GM21717 (cell line): ENCODE data around the gene CCDC81.
"Not testable (repeated sequence)": the region's sequence is repeated elsewhere in the genome, so short reads cannot be mapped to it uniquely, and the experiment has no call there.

Source experiments
- ATAC-seq: cut with Tn5 transposase; IDR thresholded peaks from one replicate; pipeline ENCODE4 v1.9.1; 2021; ENCODE audit warnings: mild to moderate bottlenecking, moderate library complexity; ENCODE audit not compliant: unreplicated experiment

The CCDC81 gene

DNA sequence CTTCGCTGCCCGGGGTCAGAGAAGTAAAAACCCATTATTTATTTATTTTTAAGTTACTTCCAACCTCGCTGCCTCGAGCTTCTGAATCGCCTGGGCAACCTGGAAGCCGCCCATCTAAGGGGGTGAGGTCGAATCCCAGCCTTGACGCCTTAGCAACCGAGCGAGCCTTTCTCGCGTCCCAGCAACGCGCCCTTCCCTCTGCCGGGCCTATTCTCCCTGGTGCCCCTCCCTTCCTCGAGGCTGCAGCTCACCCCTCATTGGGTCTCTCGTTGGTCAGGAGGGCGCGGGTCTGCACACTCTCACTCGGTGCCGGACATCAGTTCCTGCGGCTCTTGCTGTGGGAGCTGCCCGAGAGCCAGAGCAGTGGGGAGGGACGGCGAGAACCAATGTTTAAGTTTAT, at the start of gene CCDC81:
CCDC81 (plus strand) TSS at position 302 of the 400 bp plus-strand sequence. CDS start 277 bp downstream, outside the sequence.
- no peak for ATAC-seq

DNA sequence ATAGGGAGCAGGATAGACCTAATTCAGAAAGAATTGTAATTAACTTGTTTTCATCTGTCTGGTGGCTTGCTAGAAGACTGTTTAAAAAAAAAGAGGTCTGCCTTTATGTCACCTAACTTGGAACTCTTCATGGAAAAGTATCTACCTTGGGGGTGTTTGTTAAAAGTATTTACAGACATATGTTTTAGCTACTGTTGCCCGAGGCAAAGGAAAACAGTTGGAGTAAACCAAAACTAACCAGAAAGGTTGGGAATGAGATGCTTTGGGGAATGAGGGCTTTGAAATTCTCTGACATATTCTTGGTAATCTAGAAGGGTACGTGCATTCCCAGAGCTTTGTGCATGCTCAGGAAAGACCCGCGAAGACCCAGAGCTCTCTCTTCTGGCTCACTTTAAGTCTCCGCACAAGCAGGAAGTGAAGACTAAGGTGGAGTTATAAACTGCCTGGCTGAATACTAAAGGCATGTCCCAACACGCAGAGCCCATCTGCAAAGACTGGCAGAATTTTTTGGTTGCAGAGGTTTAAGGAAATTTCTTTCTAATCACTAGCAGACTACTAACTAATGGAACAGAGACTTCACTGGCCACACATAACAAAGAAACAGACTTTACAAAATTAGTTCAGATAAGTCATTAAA, 39.4 kb upstream of the CCDC81 start:
- no peak for ATAC-seq

DNA sequence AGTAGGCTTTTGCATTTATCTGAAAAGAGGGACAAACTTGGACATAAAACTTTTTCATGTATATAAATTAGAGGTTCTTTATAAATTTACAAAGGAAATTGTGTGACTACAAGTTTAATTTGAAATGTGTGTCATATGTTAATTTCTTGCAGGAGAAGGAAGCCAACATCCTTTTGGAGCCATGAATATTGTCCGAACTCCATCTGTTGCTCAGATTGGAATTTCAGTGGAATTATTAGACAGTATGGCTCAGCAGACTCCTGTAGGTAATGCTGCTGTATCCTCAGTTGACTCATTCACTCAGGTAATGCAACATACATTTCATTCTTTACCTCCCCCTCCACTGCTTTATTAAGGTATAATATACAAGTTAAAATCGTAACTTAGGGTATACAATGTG, 37.5 kb upstream of the CCDC81 start:
- no peak for ATAC-seq

DNA sequence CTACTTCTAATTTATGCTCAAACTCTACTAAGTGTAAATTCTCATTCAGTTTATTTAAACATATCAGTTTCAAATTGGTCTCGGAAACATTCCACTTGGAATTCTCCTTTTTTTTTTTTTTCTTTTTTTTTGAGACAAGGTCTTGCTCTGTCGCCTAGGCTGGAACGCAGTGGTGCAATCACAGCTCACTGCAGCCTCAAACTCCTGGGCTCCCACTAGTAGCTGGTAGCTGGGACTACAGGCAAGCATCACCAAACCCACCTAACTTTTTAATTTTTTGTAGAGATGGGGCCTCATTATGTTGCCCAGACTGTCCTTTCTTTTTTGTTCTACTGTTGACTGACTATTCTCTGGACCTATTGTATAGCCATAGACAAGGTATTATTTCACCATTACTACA, 33.3 kb upstream of the CCDC81 start:
- ATAC-seq, result no peak

DNA sequence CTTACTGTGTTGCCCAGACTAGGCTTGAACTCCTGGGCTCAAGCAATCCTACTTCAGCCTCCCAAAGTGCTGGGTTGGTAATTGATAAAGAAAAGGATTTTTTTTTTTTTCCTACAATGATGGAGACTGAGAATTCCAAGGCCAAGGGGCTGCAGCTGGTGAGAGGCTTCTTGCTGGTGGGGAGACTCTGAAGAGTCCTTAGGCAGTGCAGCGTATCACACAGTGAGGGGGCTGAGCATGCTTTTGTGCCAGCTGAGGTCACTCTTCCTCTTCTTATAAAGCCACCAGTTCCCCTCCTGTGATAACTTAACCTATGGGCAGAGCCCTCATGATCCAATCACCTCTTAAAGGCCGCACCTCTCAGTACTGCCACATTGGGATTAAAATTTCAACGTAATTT, 28.2 kb upstream of the CCDC81 start:
- no peak for ATAC-seq

DNA sequence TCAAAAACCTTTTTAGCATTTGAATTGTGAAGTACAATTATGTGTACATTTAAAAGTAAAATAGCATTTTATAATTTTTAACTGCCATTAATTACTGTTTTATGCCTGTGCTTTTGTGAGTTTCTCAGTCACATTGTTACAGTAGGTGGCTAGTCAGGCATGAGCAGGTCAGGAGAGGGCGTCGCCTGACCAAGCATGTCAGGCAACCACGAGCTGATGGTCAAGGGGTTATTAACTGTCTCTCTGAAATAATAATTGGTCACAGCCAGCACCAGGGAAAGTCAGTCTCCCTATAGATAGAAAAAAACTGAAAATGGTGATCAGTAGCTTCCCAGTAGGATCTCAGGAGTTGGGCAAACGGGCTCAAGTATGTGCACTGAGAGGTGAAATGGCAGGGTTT, 19.4 kb upstream of the CCDC81 start:
- ATAC-seq, result no peak

DNA sequence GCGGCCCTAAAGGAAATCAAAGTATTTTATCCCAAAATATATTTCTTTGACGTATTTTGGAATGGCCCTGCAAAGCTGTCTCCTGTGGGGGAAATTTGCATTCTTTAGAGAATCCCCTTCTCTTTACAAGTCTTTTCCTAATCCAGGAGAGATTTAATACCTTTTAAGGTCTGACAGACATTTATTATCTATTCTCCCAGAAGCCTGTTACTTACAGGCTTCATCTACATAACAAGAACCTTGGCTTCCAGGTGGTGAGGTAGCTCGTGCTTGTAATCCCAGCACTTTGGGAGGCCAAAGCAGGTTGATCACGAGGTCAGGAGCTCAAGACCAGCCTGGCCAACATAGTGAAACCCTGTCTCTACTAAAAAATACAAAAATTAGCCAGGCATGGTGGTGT, 17.3 kb upstream of the CCDC81 start:
- not testable (repeated sequence) for ATAC-seq

DNA sequence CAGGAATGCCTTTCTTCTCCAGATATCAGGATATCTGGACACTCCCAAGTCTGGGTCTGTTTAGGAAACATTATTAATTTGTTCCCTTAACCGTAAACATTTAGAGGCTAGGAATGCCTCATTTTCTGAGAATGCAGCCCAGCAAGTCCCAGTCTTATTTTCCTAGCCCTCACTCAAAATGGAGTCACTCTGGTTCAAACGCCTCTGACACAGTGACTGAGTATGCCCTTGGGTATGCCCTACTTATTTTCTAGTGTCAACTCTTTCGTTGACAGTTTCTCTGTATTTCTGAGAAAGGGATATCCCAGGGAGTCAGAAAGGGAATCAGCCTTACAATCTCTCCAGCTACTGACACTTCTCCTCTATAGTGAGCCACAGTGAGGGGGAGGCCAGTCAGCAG, 16.0 kb upstream of the CCDC81 start:
- no peak for ATAC-seq

DNA sequence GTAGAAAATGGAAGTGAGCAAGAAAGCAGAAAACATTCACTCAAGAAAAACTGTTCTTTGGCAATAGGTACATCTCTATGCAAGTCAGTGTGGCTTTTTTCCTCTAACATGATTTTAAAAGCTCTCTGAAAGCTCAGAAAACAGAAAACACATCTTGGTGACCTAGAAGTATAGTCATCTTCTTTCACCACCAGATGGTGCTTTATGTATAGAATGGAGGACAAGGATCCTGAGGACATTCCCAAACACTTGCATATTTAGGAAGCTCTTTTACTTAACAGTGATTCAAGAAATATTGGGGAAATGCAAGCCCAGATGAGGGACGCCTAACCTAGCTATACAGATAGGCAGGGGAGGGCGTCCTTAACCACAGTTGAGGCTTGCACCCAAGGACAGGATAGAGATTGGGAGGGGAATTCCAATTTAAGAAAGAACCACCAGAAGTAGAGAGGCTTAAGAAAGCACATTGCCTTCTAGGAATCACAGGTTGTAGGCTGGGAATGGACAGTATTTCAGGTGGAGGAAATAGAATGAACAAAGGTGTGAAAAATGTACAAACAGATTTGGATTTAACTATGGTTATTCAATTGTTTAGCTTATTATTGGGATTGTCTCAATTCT, 13.8 kb upstream of the CCDC81 start:
- ATAC-seq, result no peak

DNA sequence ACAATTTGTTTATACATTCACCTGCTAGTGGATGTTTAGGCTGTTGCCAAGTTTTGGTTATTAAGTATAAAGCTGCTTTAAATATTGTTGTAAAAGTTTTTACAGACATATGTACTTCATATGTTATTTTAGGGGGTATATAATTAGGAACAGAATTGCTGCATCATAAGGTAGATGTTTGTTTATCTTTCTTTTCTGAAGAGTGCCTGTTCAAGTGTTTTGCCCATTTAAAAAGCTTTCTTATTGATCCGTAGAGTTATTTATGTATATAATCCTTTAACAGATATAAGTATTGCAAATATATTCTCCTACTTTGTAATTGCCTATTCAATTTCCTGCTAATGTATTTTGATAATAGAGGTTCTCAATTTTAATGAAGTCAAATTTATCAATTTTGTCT, 11.3 kb upstream of the CCDC81 start:
- no peak for ATAC-seq

DNA sequence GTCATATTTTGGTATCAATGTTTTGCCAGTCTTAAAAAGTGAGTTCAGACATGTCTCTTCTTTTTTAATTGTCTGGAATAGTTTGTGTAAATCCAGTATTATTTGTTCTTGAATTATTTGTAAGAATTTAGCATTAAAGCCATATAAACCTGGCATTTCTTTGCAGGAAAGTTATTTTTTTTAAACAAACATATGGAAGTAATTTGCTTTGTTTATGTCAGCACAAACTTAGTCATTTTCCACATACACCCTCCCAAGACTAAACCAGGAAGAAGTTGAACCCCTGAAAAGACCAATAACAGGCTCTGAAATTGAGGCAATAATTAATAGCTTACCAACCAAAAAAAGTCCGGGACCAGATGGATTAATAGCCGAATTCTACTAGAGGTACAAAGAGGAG, 9.1 kb upstream of the CCDC81 start:
- no peak for ATAC-seq

DNA sequence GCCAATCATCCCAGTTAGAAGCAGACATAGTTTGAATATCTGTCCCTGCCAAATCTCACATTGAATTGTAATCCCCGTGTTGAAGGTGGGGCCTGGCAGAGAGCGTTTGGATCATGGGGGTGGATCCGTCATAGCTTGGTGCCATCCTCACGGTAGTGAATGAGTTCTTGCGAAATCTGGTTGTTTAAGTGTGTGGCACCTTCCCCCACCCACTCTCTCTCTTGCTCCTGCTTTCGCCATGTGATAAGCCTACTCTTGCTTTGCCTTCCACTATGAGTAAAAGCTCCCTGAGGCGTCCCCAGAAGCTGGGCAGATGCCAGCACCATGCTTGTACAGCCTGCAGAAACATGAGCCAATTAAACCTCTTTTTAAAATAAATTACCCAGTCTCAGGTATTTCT, 5.0 kb upstream of the CCDC81 start:
- ATAC-seq, result no peak

DNA sequence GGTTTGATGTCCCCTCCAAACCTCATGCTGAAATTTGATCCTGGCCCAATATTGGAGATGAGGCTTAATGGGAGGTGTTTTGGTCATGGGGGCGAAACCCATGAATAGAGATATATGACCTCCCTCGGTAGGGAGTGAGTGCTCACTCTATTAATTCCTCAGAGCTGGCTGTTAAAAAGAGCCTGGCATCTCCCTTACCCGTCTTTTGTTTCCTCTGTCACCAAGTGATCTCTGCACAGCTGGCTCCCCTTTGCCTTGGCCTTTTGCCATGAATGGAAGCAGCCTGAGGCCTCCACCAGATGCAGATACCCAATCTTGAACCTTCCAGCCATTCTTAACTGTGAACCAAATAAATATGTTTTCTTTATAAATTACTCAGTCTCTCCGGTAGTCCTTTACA, 4.5 kb upstream of the CCDC81 start:
- ATAC-seq, result no peak

DNA sequence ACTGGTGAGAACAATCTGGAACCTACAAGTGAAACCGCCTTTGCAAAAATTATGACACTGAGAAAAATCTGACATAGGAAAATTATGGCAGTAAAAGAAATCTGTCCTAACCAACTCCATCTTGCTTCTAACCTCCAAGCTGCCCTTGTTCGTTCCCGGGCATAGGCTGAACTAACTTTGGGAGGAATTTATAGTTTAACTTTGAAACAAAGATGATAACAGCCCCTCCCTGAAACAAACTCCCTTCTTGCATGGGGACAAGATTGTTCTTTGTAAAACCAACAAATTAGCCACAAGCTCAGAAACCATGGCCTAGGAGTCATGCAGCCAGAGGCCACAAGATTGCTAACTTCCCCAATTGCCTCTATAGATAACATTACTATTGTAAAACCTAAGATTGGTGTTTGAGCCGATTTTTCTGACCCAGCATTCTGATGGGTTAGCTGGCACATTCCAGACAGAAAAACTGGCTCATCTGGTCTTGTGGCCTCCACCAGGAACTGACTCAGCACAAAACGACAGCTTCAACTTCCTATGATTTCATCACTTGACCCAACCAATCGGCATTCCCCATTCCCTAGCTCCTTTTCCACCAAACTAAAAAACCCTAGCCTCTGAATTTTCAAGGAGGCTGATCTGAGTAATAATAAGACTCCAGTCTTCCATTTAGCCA, 3.6 kb upstream of the CCDC81 start:
- no peak for ATAC-seq

DNA sequence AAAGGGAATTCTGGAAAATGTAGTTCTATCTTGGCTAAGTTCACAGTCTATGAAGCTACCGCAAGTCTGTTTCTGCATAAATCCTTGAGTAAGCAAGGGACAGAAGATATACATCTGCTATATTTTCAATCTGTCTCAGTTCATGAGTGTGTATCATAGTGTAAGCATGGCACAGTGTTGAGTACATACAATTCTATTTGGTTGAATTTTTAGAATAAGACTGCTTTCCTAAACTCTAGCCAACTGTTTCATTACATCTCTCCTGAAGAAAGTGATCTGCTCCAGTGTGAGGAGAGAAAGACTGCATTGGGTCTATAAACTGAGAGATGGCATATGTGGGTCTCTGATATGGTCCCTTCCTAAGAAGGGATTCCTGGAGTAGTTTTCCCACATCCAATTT, 2.6 kb upstream of the CCDC81 start:
- ATAC-seq, result no peak

DNA sequence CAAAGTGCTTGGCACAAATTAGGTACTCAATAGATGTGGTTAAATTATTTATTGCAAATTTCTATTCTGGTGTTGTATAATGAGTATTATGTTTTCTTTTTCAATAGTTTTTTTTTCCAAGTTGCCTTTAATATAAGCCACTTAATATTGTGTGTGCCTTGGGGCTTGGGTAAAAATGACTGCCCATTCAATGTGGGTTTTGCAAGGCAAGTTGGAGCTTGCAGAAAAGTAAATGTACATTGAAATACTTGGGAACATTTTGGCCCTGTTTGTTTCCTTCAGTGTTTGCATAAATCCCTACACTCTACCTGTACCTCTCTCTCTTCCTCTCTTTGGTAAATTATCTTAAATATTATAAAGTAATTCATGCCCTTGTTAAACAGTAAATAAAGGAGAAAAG, 2.1 kb upstream of the CCDC81 start:
- ATAC-seq, result no peak

DNA sequence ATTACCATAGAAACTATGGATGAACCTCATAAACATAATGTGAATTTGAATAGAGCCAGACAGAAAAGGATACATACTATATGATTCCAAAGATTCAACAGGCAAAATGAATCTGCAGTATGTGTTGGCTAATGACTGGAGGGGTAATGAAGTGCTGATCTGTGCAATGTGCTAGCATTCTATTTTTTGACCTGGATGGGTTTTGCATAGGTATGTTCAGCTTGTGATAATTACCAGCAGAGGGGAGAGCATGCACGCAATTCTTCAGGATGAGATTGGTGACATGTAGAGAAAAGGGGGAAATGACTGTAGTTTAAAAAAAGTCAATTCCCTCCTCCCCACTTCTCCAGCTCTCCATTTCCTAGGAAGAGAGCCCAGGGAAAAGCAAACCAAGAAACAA, 618 bp upstream of the CCDC81 start:
- ATAC-seq, result no peak

DNA sequence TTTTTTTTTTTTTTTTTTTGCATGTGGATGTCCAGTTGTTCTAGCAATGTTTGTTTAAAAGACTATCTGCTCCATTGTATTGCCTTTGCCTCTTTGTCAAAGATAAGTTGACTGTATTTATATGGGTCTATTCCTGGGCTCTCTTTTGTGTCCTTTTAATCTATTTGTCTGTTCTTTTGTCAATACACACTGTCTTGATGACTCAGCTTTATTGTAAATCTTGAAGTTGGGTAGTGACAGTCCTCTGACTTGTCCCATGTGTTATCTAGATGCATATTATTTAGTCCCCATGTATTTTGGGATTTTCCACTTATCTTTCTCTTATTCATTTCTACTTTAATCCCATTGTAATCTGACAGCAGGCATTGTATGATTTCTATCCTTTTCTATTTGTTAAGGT, 3.3 kb downstream of the CCDC81 start:
- no peak for ATAC-seq

DNA sequence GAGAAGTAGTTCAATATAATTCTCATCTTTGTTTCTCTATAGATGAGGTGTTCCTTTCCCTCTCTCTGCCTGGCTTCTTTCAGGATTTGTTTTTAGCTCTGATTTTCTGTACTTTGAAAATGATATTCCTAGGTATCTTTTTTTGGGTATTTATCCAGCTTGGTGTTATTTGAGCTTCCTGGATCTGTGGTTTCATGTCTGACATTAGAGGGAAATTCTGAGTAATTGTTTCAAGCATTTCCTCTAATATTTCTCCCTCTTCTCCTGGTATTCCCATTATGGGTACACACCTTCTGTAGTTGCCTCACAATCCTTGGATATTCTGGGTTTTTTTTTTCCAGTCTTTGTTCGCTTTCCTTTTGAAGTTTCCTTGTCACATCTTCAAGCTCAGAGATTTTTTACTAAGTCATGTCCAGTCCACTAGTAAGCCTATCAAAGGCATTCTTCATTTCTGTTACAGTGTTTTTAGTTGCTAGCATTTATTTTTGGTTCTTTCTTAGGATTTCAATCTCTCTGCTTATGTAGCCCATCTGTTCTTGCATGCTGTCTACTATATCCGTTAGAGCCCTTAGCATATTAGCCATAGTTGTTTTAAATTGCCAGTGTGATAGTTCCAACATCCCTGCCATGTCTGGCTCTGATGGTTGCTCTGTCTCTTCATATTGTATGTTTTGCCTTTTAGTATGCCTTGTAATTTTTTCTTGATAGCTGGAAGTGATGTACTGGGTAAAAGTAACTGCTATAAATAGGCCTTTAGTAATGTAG, 5.8 kb downstream of the CCDC81 start:
- ATAC-seq, result no peak

DNA sequence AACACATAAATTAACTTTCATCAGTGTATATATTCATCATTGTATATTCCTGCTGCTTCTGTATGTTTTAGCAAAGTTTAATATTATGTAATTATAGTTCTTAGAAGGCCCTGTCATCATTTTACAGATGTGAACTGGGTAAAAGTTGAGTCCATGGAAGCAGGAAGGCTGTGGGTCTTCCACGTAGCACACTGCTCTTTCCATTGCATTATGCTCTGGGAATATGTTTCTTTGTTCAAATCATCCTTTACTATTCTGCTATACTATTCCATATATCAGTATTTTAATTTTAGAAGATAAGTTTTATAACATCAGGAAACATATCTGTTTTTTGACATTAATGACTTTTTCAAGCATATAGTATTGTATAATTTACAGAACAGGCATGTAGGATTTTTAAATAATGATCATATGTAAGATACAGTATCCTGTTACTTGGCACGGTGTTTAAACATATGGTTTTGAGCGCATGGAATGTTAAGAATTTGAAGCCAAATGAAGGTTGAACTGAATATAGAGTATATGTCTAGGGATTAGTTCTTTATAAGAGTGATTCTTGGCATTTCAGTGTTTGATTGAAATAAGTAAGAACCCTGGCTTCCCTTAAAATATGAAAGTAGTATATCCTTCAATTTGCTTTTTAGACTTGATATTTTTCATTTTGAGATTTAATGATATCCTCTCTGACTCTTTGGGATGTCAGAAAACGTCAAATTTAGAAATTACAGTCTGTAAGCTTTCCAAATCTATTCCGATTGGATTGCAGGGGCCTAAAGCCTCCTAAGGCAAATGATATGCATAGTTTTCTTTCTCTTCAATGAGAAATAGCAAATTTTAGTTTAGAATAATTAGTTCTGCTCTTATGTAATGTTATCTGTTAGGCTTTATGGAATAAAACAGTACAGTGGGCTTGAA, 8.6 kb downstream of the CCDC81 start:
- no peak for ATAC-seq

DNA sequence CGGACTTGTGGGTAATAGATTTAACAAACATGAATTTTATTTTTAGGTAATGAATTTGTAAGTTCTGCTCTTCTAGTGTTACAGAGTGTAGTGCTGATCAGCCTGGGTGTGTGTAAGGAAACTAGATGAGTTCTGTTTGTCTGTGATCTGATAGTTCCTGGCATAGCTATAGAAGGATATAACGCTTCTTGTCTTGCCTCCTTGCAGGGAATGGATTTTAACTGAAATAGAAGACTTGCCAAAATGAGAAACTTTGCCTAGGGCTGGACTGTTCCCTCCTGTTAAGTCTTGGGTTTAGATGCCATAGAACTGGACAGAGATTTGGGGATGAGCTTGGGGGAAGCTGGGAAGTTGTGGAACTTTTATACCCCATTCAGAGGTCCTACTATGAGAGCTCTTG, 11.6 kb downstream of the CCDC81 start:
- no peak for ATAC-seq
